ENCODE measurements around the gene FKBP10.

Gene FKBP10

DNA sequence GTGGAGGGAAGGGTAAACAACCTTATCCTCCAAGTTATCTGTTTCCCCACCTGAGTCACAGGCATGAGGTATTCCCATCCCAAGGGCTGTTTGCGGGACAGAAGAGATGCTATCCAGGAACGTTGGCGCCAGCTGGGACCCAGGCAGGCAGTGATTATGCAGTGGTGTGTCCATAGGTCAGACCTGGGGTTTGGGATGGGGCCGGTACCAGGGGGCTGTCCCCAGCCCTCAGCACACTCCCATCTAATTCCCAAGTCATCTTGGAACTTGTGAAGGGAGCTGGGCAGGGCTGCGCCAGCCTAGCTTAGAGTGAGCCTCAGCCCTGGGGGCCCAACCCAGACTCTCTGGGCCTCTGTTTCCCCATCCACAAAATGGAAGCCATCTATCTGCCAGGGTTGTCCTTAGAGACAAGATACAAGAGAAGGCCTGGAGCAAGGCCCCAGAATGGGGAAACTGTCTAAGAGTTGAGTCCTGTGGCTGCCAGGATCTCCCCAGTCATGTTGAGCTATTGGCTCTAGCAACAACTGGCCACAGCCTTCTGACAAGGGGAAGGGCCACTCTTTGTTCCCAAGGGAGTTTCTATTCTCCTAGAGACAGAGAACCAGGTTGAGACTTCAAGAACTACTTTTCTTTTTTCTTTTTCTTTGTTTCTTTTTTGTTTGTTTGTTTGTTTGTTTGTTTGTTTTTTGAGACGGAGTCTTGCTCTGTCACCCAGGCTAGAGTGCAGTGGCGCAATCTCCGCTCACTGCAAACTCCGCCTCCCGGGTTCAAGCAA lies 16.5 kb upstream of the FKBP10 start:
- no peak for DNase-seq
- Histone ChIP-seq H3K9ac (ENCODE audit: low read length) (no peak overlapping the region), H3F3A (ENCODE audit: insufficient read depth, low read length) (no peaks in the 10 kb centered on the region), H3K79me2 (ENCODE audit: low read length) (no peaks in the 10 kb centered on the region), H3K27me3 (replicated peaks; ENCODE audit: insufficient read depth, low read length) (no peaks in the 10 kb centered on the region), H3K4me3 (ENCODE audit: low read length) (no peak overlapping the region), H3K9me2 (replicated peaks; ENCODE audit: insufficient read depth, low read length) (no peaks in the 10 kb centered on the region), H3K27ac (ENCODE audit: low read length) (no peak overlapping the region), H3K36me3 (replicated peaks; ENCODE audit: insufficient read depth, low read length) (no peaks in the 10 kb centered on the region), H2AFZ (ENCODE audit: low read length) (no peak overlapping the region), H3K9me3 (replicated peaks; ENCODE audit: insufficient read depth, low read length) (no peaks in the 10 kb centered on the region), H3K4me2 (ENCODE audit: low read depth, low read length) (no peak overlapping the region), H4K20me1 (ENCODE audit: insufficient read depth, low read length) (no peaks in the 10 kb centered on the region), H3K4me1 (ENCODE audit: low read length) (peaks cover 7% of the 10 kb centered on the region)
- TF ChIP-seq, protein P1, sequence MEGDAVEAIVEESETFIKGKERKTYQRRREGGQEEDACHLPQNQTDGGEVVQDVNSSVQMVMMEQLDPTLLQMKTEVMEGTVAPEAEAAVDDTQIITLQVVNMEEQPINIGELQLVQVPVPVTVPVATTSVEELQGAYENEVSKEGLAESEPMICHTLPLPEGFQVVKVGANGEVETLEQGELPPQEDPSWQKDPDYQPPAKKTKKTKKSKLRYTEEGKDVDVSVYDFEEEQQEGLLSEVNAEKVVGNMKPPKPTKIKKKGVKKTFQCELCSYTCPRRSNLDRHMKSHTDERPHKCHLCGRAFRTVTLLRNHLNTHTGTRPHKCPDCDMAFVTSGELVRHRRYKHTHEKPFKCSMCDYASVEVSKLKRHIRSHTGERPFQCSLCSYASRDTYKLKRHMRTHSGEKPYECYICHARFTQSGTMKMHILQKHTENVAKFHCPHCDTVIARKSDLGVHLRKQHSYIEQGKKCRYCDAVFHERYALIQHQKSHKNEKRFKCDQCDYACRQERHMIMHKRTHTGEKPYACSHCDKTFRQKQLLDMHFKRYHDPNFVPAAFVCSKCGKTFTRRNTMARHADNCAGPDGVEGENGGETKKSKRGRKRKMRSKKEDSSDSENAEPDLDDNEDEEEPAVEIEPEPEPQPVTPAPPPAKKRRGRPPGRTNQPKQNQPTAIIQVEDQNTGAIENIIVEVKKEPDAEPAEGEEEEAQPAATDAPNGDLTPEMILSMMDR (IDR thresholded peaks at IDR 0.05; ENCODE audit: low read length): no peak
- TF ChIP-seq EZH2phosphoT487 (IDR thresholded peaks at IDR 0.05; ENCODE audit: low read length) (no peak), EZH2 (optimal IDR thresholded peaks at IDR 0.05; ENCODE audit: low read depth, low read length) (no peak)

DNA sequence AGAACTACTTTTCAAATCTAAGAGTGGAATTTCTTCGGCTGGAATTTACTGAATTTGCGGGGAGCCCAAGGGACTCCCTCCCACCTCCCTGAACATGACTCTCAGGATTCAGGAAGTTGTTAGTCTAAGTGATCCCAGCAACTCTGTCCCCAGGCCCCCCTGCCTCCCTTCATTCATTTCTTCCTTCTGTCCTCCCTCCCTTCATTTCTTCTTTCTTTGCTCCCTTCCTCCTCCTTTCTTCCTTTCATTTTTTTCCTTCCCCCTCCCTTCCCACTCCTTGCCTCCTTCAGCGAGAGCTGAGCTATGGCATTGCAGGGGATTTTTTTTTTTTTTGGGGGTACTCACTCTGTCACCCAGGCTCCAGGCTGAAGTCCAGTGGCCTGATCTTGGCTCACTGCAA lies 15.4 kb upstream of the FKBP10 start:
- Histone ChIP-seq H3K4me2 (ENCODE audit: low read depth, low read length) (no peak overlapping the region), H3K79me2 (ENCODE audit: low read length) (no peaks in the 10 kb centered on the region)
- no peak for DNase-seq

DNA sequence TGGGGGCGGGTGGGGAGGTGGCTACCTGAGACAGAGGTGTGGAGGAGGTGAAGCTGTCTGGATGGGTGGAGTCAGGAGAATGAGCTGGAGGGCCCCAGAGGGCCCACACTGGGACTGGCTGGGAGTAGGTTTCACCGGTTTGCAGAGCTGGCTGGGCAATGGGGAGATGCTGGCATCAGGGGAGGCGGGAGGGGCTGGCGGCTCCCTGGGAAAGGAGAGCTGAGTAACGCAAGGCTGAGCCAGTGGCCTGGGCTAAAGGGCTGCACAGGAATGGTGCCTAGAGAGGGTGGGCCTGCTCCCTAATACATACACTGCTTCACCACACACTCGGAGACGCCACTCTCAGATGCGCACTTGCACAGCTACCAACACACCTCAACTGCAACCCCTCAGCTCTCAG lies 13.4 kb upstream of the FKBP10 start:
- H3K27ac ChIP-seq (ENCODE audit: low read length): no peak overlapping the region
- no peak overlapping the region for H2AFZ ChIP-seq (ENCODE audit: low read length)
- H3K9ac ChIP-seq (ENCODE audit: low read length): no peak overlapping the region
- no peak overlapping the region for H3K4me3 ChIP-seq (ENCODE audit: low read length)
- H3K36me3 ChIP-seq (replicated peaks; ENCODE audit: insufficient read depth, low read length): no peaks in the 10 kb centered on the region
- DNase-seq: no peak
- no peaks in the 10 kb centered on the region for H4K20me1 ChIP-seq (ENCODE audit: insufficient read depth, low read length)
- H3K9me3 ChIP-seq (replicated peaks; ENCODE audit: insufficient read depth, low read length): no peaks in the 10 kb centered on the region
- no peaks in the 10 kb centered on the region for H3K27me3 ChIP-seq (replicated peaks; ENCODE audit: insufficient read depth, low read length)
- no peaks in the 10 kb centered on the region for H3F3A ChIP-seq (ENCODE audit: insufficient read depth, low read length)
- H3K9me2 ChIP-seq (replicated peaks; ENCODE audit: insufficient read depth, low read length): no peaks in the 10 kb centered on the region
- H3K79me2 ChIP-seq (ENCODE audit: low read length): no peaks in the 10 kb centered on the region
- peaks cover 9% of the 10 kb centered on the region for H3K4me1 ChIP-seq (ENCODE audit: low read length)
- no peak overlapping the region for H3K4me2 ChIP-seq (ENCODE audit: low read depth, low read length)
- TF ChIP-seq, protein P1 (IDR thresholded peaks at IDR 0.05; ENCODE audit: low read length): no peak
- TF ChIP-seq EZH2 (optimal IDR thresholded peaks at IDR 0.05; ENCODE audit: low read depth, low read length) (no peak), EZH2phosphoT487 (IDR thresholded peaks at IDR 0.05; ENCODE audit: low read length) (no peak)

More for the DNA sequence above, 15.4 kb upstream of the FKBP10 start:
- no peak overlapping the region for H3K27ac ChIP-seq (ENCODE audit: low read length)
- no peak overlapping the region for H2AFZ ChIP-seq (ENCODE audit: low read length)
- no peaks in the 10 kb centered on the region for H3K36me3 ChIP-seq (replicated peaks; ENCODE audit: insufficient read depth, low read length)
- H4K20me1 ChIP-seq (ENCODE audit: insufficient read depth, low read length): no peaks in the 10 kb centered on the region
- H3F3A ChIP-seq (ENCODE audit: insufficient read depth, low read length): no peaks in the 10 kb centered on the region
- no peaks in the 10 kb centered on the region for H3K9me3 ChIP-seq (replicated peaks; ENCODE audit: insufficient read depth, low read length)
- no peak overlapping the region for H3K4me3 ChIP-seq (ENCODE audit: low read length)
- H3K4me1 ChIP-seq (ENCODE audit: low read length): peaks cover 9% of the 10 kb centered on the region
- H3K9me2 ChIP-seq (replicated peaks; ENCODE audit: insufficient read depth, low read length): no peaks in the 10 kb centered on the region
- H3K27me3 ChIP-seq (replicated peaks; ENCODE audit: insufficient read depth, low read length): no peaks in the 10 kb centered on the region
- TF ChIP-seq EZH2phosphoT487 (IDR thresholded peaks at IDR 0.05; ENCODE audit: low read length) (no peak), EZH2 (optimal IDR thresholded peaks at IDR 0.05; ENCODE audit: low read depth, low read length) (no peak)
- H3K9ac ChIP-seq (ENCODE audit: low read length): no peak overlapping the region
